Stimulated activated CD8-positive, alpha-beta memory T cell treated with anti-CD3 and anti-CD28 coated beads, Interleukin-15, amount 100 ng/mL, for 24 hours (primary cell): Measurements from ENCODE around the gene GPC5.

Experiments
- DNase-seq: peaks from one replicate; pipeline ENCODE4 v3.0.0-alpha.2; 2020; ENCODE audit warnings: low read depth

Gene GPC5

DNA sequence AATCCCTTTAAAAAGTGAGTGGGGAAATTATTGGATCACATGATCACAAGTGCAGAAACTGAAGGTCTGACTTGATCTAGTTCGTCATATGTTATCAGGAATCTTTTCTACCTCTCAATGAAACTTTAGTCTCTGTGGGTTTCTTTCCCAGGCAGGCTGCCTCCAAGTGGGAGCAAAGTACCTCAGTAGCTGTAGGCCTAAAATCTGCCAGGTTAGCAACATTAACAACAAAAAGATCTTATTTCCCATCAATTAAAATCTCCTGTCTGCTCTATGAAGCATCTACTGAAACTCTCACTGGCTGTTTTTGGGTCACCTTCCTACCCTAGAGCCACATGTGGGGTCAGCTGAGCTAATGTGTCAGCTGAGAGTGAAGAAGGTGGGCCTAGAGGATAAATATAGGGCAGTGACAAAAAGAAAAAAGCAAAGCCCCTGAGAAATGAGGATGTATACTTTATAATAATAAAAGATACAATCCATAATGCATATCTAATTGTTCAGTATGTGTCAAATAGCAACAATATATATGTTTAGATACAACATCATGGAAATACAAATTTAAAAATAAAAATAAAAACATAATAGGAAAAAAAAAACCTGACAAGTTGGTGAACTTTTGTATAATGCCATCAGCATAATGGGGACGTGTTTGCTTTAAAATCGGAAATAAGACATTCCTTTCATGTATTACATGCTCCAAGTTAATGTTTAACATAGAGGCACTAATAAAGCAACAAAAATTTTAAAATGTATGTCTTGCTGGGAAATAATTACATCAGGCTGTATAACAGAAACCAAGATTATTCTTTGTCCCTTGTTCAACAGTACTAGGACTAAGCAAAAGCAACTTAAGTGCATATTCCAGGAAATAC lies 141.1 kb downstream of the GPC5 start:
- no peak for DNase-seq

DNA sequence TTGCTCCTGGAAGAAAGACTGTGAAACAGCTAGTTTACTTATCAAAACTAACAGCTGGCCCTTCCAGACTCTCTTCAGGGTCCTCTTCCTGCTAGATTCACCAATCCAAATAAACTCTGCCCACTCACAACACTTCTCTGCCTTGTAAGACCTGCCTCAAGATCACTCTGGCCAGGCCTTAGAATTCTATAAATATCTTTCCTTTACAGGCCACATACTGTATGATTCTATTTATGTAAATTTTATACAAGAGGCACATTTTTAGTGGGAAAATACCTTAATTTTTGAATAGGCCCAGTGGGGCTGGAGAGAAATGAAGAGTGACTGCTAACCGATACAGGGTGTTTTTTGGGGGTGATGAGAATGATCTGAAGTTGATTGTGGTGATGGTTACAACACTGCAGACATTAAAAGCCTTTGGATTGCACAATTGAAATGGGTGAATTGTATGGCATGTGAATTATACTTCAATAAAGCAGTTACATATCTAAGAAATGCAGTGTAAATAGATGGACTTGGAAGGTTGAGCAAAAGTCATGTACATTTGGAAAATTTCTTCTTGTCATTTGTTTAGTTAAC lies 141.8 kb downstream of the GPC5 start:
- DNase-seq: no peak

DNA sequence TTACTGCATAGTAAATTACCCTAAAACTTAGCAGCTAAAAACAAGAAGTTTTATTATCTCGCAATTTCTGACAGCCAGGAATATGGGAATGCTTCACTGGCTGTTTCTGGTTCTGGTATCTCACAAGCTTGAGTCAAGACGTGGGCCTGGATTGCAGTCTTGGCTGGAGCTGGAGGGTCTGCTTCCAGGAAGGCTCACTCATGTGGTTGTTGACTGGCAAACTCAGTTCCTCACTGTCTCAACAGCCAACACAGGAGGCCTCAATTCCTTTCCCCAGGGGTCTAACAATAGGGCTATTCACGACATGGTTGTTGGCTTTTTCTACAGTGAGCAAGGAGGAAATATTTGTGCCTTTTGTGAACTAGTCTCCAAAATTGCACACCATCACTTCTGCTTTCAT lies 146.3 kb downstream of the GPC5 start:
- DNase-seq: no peak

DNA sequence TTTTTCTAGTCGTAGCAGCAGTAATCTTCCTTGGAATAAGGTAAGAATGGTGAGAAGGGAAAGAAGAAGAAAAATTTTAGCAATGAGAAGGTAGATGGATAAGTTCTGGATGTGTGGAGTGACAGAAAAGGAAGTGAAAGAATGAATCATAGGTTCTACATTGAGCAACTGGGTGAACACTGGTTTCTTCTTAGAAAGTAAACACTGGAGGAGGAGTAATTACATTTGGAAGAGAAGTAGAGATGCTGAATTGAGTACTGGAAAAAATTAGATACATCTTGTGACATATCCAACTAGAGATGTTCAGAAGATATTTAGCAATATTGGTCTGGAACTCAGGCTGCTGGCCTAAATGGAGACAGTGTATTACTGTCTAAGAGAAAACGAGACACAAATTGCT lies 148.5 kb downstream of the GPC5 start:
- no peak for DNase-seq

DNA sequence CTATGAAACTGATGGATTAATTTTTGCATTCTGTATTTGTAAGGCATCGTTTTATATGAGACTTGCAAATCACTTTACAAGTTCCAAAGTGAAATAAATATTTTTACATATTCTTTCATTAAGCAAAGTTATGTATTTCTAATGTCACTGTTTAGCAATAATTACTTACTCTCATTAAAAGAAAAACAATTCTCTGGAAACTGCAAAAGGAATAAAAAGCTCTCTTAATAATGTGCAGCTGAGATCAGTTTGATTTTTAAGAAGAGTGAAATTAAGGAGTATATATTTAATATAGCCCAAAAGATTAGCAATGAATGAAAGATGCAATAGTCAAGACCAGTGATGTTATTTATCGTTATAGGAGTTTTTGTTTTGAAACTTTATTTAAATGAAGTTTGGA lies 155.2 kb downstream of the GPC5 start:
- DNase-seq: no peak

DNA sequence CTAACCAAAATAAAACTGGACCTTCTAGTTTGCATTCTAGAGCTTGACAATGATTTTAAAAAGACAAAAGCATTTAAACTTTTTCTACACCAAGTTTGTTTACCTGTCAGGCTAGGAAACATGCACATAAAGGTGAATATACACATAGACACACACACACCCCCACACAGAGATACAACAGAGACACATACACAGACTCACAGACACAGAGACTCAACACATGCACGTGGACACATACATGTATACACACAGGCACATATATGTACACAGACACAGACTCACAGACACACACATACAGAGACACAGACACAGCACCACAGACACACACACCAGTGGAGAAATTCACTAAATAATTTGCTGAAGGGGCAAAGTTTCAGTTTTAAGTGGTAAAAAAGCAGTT lies 155.7 kb downstream of the GPC5 start:
- no peak for DNase-seq

DNA sequence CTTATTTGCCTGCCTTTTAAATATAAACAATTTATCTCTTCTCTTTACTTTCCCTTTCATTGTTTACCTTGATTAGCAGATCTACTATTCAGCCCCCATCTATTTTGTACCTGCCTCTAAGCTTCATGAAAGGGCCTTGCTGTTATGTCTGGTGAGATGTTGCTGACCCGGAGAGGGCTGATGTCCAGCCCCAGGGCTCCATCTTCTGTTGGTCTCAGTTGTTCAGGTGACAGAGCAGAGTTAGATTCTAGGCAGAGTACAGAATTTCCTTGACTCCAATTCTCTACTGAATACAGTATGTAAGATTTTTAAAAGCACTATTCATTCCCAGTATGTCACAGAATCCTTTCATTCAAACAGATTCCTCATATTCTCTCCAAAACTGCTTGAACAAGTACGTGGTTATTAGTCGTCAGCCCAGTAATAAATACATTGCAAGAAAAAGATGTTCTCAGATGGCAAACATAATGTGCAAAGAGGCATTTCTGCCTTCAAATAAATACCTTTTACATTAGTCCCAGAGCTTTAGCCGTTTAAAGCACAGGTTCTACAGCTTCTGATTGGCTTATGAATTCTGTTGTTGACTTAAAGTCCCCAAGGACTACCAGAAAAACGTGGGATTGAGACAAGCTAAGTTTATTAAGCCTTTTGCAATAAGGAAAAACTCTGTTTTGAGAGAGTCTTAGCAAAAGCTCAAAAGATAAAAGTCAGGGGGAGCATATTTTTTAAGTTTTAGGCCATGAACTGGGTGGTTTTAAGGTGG lies 159.1 kb downstream of the GPC5 start:
- no peak for DNase-seq

DNA sequence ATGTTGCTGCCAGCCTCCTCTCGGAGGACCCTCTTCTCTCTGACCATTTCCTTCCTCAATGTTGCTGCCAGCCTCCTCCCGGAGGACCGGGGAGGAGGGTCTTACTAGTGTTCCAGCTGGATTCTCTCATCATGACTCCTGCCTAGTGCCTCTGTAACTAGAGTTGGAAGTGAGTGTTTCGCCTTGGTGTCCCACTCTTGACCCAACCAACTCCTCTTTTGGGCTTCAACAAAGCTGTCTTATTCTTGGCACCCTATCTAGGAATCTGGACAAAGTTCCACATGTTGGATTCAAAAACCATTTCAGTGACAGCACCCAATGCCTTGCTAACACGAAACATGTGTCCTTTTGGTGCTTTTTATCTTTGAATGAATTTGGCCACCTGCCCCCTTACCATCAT lies 165.4 kb downstream of the GPC5 start:
- no peak for DNase-seq

DNA sequence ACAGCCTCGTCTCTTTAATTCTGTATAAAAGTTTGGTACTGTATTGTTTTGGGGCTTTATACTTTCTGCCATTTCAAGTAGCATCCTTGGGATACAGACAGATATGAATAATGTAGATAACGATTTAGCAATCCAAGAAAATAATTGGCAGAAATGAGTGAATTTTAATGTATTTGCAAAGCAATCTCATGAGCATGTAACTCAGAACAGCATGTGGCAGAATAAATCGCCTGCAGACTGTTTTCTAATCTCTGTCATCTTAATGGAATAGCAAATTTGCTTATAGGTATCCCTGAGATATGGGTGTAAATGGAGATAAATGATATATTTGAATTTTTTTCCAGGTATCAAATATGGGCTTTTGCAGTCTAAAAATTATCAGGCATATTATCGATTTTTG lies 166.0 kb downstream of the GPC5 start:
- DNase-seq: no peak

DNA sequence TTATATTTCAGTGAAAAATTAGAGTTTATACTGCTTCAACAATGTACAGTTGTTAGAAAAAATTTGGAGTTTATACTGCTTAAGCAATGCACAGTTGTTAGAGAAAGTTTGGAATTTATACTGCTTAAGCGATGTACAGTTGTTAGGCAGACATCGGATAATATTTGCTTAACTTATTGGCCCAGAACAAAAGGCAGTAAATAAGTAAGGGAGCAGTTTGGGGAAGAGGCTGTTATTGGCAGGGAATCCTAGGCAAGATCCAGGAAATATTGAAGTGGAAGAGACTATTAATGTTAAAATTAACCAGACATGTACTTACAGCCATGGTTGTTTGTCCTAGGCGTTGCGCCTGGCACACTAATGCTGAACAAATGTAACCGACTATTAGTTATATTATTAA lies 166.9 kb downstream of the GPC5 start:
- no peak for DNase-seq

DNA sequence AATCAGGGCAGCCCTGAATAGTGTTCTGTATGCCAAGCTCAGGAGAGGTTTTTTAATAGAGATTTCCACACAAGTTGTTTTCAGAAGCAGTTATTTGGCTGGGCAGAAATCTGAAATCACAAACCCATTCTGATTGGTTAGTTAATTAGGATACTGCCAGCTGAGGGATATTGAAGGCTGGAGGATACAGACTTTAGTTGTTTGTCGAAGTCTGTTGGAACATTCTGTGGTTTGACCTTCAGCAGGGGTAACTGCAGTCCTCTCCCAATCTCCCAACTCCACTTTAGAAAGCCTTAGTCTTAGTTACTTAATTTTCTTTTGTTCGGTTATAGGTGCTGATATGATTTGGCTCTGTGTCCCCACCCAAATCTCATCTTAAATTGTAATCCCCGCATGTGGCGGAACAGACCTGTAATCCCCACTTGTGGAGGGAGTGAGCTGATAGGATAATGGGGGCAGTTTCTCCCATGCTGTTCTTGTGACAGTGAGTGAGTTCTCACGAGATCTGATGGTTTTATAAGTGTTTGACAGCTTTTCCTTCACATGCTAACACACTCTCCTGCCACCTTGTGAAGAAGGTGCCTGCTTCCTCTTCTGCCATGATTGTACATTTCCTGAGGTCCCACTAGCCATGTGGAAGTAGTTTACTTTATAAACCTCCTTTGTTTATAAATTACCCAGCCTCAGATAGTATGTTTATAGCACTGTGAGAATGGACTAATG lies 169.2 kb downstream of the GPC5 start:
- DNase-seq: no peak

DNA sequence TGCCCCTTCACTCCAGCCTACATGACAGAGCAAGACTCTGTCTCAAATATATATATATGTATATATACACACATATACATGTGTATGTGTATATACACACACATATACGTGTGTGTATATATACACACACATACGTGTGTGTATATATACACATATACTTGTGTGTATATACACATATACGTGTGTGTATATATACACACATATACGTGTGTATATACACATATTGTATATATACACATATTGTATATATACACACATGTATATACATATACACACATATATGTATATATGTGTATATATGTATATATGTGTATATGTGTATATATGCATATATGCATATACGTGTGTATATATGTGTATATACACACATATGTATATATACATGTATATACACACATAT lies 173.3 kb downstream of the GPC5 start:
- no peak for DNase-seq

DNA sequence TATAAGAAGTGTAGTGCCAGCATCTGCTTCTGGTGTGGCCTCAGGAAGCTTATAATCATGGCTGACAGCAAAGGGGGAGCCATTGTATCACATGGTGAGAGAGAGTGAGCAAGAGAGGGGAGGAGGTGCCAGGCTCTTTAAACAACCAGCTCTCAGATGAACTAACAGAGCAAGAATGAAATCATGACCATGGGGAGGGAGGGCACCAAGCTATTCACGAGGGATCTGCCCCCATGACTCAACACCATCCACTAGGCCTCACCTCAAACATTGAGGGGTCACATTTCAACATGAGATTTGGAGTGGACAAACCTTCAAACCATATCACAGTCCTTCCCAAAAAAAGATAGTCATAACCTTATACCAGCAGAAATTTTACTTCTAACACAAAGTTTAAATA lies 174.0 kb downstream of the GPC5 start:
- DNase-seq: no peak

DNA sequence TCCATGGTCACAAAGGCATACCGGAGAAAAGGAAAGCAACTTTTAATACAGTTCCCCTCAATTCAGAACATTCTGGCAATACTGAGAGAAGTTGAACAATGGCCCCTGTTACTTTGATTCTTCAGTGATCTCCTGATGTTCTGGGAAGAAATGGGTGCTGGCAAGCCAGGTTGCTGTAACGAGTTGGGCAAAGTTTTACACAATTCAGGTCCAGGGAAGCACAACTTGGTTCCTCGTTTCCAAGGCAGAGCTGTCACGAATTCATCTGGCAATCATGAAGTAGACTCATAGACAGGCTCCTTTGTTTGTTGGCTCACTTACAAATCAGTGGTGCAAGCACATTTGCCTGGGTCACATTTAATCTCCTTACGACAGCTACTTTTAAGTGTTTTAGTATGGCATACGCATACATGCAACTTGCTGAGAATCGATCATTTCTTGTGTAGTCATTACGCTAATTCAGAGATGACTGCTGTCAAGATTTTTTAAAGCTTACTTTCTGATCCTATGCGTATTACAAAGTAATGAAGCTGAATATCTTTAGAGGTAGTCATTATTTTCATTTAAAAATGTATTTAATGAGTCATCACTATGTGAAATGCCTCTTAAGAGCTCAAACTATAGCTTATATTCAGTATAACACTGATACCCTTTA lies 174.7 kb downstream of the GPC5 start:
- no peak for DNase-seq

DNA sequence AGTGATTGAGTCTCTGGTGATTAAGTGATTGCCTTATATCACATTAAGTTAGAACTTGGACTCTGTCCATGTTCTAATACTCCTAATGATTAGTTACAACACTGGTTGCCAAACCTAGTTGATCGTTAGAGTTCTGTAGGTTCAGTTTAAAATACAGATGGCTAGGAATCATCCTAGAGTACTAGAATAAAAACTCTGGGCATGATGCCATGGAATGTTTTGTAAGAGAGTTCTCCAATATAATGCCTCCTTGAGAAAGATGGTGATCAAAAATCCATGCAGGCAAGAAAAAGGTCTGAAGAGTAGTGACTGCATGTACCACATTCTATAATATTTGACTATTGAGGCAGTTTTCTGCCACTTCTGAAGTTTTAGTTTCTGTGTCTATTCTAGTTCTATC lies 176.3 kb downstream of the GPC5 start:
- DNase-seq: no peak

DNA sequence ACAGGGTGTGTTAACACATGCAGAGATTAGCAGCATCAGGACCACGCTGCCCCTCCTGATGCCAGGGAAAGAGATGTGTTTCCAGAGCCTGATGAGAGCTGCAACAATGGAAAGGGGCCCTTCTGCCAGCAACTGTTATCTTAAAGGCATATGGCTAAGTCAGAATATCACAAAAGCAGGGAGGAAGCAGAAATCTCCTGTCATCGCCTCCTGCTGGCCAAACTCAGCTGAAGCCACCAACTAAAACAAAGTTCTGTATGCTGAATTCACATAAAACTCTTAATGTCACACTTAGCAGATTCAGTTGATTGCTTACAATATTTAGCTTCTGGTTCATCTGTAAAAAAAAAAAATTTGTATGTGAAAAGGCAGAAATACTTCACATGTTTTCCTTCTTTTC lies 178.2 kb downstream of the GPC5 start:
- DNase-seq: no peak

DNA sequence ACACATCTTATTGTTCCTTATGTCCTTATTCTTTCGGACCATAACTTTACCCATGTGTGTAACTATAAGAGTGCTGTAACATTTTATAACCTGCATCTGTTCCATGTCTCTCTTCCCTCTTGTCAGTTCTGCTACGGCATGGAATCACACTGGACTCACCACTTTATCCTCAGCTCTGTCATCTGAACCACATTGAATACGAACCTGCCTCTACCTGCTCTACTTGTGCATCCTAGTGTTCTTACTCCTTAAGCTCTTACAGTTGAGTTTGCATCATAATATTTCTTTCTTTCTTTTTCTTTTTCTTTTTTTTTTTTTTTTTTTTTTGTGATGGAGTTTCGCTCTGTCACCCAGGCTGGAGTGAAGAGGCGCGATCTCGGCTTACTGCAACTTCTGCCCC lies 180.9 kb downstream of the GPC5 start:
- DNase-seq: no peak

DNA sequence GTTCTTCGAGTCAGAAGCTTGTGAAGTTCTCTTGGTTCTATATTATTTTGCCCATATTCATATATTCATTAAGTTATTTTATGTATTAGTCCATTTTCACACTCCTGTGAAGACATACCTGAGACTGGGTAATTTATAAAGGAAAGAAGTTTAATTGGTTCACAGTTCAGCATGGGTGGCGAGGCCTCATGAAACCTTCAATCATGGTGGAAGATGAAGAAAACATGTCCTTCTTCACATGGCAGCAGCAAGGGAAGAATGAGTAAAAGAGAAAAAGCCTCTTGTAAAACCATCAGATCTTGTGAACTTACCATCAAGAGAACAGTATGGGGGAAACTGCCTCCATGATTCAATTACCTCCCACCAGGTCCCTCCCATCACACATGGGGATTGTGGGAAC lies 182.3 kb downstream of the GPC5 start:
- no peak for DNase-seq

DNA sequence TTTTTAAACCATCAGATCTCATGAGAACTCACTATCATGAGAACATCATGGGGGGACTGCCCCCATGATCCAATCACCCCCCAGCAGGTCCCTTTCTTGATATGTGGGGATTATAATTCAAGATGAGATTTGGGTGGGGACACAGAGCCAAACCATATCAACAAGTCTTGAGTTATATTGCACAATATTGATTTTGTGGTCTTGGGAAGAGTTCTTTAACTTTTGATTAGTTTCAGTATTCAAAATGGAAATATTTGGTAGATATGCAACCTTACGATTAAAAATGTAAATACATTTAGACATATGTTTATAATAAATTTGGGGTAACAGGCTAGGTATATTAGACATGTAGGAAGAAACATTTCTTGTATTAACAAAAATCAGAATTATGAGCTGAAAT lies 188.2 kb downstream of the GPC5 start:
- DNase-seq: no peak

DNA sequence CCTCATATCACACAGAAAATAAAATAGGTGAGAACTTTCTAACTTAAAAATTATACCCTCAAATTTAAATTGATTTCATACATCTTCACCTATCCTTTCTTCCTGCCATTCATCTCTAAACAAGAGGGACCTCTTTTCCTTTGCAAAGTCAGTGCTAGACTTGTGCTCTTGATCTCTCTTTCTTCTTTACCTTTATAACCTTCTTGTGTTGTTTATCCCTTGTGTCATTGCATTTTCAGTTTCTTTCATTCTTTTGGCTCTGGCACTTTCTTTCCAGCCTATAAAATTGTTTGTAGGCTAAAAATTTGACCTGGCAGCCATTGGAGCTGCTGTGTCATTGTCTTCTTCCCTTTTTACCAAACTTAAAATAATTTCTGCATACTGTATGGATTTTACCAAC lies 190.1 kb downstream of the GPC5 start:
- DNase-seq: no peak

DNA sequence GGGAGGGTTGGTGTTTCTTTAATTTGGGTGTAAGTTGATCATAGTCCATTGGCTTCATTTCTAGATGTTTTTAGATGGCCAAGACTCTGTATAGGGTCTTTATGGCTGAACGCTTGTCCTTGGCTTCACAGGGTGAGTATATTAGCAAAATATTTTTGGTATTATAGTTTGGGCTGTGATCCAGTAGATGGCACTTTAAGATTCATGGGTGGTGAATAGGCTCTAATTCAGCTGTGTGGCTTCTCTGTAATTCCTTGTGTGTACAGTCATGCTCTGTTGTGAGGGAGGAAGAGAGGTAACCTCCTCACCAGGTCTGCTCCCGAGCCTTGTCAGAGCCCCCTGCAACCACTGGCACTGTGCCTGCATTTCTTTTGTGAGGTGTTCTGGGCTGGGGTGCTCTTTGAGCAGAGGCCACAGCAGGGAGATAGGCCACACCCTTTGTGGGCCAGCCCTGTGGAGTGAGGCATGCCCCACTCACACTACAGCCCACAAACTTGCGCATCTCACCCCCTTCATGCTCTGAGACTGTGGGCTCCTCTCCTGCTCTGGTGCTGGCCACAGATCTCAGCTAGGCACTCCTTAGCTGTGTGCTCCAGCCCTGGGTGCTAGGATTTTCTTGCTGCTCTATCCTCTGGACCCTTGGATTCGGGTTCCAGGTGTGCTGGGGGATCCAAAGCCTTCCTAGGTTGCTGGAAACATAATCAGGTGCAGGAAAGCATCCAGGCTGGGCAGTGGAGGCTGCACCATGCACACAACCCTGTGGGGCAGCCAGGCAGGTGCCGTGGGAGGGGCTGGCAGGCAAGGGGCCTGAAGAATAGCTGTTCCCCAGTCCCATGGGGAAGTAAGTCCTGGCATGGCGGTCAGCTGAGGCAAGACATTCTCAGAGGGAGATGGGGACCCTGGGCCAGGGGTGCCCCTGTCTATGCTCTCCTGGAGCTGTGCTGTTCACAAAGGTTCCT lies 193.9 kb downstream of the GPC5 start:
- no peak for DNase-seq
